Measurements from ENCODE around the gene JADE1.

Gene JADE1

DNA sequence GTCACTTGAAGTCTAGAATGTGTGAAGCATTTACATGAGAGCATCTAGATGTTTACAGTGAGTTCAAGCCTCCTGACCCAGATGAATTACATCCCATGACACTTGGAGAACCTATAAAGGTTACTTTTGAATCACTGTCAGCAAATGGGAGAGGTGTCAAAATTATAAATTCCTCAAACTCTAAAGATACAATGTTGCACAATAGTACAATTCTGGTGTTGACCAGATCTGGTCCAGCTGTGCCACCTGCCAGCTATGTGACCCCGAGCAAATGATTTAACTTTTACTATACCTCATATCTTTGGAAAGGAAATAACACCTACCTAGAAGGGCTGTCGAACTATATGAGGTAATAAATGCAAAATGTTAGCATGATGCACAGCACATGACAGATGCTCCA lies 69.8 kb downstream of the JADE1 start:
- DNase-seq, result no peak

DNA sequence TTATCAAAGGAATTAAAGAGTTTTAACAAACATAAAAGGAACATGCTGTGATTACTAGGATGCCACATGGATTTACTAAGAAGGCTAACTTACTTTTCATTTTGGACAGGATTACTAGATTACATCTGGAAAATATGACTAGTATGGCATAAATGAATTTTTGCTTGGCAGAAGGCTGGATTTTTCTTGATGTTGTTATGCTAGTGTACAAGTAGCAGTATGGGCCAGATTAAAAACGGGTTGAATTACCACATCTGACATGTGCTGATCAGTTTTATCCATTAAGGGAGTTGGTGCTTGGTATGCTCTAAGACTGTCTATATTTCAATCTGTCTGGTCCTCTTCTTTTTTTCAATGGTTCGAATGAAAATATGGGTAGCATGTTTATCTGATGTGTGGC lies 70.5 kb downstream of the JADE1 start:
- no peak for DNase-seq

GRCh38 chr4:128880662-128881061 lies 71.2 kb downstream of the JADE1 start:
- no peak for DNase-seq

- no peak for DNase-seq
Measured at GRCh38 chr4:128904821-128905220, 95.3 kb downstream of the JADE1 start.

- DNase-seq, result no peak
Measured at GRCh38 chr4:128906581-128906980, 97.1 kb downstream of the JADE1 start.

DNA sequence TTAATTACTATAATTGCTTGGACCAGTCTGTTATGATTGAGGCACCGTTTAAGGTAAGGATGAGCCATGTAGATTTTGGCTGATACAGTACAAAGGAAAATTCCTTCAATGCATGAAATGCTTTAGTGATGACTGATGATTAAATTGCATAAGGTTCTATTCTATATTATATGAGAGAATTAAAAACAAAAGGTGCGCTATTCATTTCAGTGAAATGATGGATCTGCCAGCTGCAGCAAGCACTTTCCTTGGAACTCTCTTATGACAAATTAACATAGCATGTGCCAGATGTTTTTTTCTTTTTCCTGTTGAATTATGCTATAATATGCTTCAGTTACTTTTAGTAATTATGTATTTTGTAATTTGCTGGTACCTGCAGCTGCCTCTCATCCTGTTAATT lies 98.5 kb downstream of the JADE1 start:
- DNase-seq, result no peak

DNA sequence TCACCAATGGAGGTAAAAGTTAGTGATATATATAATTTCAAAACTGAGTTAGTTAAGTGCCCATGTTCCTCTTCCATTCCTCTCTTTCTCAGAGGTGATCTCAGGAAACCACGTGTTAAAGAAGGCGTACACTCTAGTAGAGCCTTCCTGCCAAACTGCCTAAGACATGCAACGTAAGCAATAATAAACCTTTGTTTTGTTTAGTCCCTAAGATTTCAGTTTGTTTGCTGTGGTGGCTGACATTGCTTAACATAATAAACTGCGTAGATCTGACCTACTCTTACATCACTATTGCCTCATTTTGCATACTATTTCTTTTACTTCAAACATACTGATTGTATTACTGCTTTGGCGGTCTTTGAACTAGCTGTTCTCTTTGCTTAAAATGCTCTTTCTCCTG lies 99.2 kb downstream of the JADE1 start:
- DNase-seq, result no peak

GRCh38 chr4:128913228-128913627 lies 103.7 kb downstream of the JADE1 start:
- DNase-seq, result no peak

GRCh38 chr4:128915544-128915943 lies 106.0 kb downstream of the JADE1 start:
- no peak for DNase-seq

- DNase-seq, result no peak
Measured at GRCh38 chr4:128916832-128917231, 107.3 kb downstream of the JADE1 start.

DNA sequence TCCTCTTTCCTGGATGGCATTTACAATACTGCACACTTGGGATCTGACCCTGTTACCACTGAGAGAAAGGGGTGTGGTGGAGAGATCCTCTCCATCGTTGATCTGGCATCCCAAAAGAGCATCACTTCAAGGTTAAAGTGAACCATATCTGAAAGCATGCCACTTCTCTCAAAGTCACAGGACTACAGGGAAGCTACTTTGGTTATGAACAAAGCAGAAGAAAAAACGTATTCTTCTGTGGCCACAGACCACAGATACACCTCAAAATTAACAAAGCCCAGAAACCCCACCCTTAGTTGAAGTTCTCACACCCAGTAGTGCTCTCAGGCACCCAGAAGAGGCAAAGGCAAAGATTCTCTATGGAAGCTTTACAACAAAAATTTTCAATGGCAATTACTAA lies 108.3 kb downstream of the JADE1 start:
- no peak for DNase-seq

DNA sequence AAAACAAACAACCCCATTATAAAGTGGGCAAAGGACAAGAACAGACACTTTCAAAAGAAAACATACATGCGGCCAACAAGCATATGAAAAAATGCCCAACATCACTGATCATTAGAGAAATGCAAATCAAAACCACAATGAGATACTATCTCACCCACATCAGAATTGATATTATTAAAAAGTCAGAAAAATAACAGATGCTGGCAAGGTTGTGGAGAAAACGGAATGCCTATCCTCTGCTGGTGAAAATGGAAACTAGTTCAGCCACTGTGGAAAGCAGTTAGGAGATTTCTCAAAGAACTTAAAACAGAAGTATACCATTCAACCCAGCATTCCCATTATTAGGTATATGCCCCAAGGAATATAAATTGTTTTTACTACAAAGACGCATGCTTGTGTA lies 112.5 kb downstream of the JADE1 start:
- no peak for DNase-seq

All from 8988T (cell line).